Measurements from ENCODE around the gene RAN. TPM values are rescaled to one million over a fixed set of nuclear protein-coding genes. Genes with fewer than 3 reads are reported as not detected.

RAN gene
- total RNA-seq, 1 experiment from 2014 or later = 1,193 TPM

GRCh38 chr12:130831246-130831645 lies 40.6 kb upstream of the RAN start:
- in situ Hi-C loops (cut with HindIII; ENCODE audit: low pct_unique_long_range_greater_than_20kb, low sequenced_read_pairs) = no loop called here
- H3K9me3 ChIP-seq (ENCODE audit: control insufficient read depth, insufficient read depth, low read depth, low read length) = no peaks in the 10 kb centered on the region
- ATAC-seq (no peak), DNase-seq (ENCODE audit: low read depth, low spot score) (no peak)
- H3K27me3 ChIP-seq (ENCODE audit: control insufficient read depth, insufficient read depth, low read length) = no peaks in the 10 kb centered on the region
- H3K4me3 ChIP-seq (ENCODE audit: low read depth in 2 of 2, low read length in 2 of 2) = no peak overlapping the region
- CTCF ChIA-PET = no interaction called here
- intact Hi-C loops (cut with micrococcal nuclease; ENCODE audit: unreplicated experiment) = no loop called here
- POLR2A ChIA-PET = no interaction called here
- BruUV-seq (replicated peaks) = no TSS peak
- TF ChIP-seq SIN3A (IDR thresholded peaks at IDR 0.05; ENCODE audit: borderline replicate concordance, insufficient read depth, low read depth, low read length) = no peak
- H3K27ac ChIP-seq (ENCODE audit: low read length) = no peak overlapping the region
- no peaks in the 10 kb centered on the region for H3K4me1 ChIP-seq (ENCODE audit: control insufficient read depth, insufficient read depth, low read length)
- no peaks in the 10 kb centered on the region for H3K36me3 ChIP-seq (ENCODE audit: control insufficient read depth, insufficient read depth, low read length)

- Histone ChIP-seq H3K4me1 (ENCODE audit: control insufficient read depth, insufficient read depth, low read length) (no peaks in the 10 kb centered on the region), H3K4me3 (ENCODE audit: low read depth in 2 of 2, low read length in 2 of 2) (no peak overlapping the region), H3K27me3 (ENCODE audit: control insufficient read depth, insufficient read depth, low read length) (no peaks in the 10 kb centered on the region), H3K9me3 (ENCODE audit: control insufficient read depth, insufficient read depth, low read depth, low read length) (no peaks in the 10 kb centered on the region), H3K36me3 (ENCODE audit: control insufficient read depth, insufficient read depth, low read length) (no peaks in the 10 kb centered on the region), H3K27ac (ENCODE audit: low read length) (no peak overlapping the region)
- no TSS peak for BruUV-seq (replicated peaks)
- ChIA-PET POLR2A (interaction anchor here (0.6 kb wide), 1 partner anchor 523 kb away, joined by 8 read pairs; no protein-coding TSS in a partner anchor), CTCF (no interaction called here)
- in situ Hi-C loops (cut with HindIII; ENCODE audit: low pct_unique_long_range_greater_than_20kb, low sequenced_read_pairs) (no loop called here), intact Hi-C loops (cut with micrococcal nuclease; ENCODE audit: unreplicated experiment) (no loop called here)
- TF ChIP-seq POLR2AphosphoS5 (IDR thresholded peaks at IDR 0.05; ENCODE audit: low read depth, low read length) (no peak), REST (IDR thresholded peaks at IDR 0.05; ENCODE audit: insufficient read depth in 1 of 2, low read depth in 2 of 2, low read length in 1 of 2) (no peak), CTCF (IDR thresholded peaks at IDR 0.05) (no peak), SIN3A (IDR thresholded peaks at IDR 0.05; ENCODE audit: borderline replicate concordance, insufficient read depth, low read depth, low read length) (no peak), TCF7L2 (IDR thresholded peaks at IDR 0.05; ENCODE audit: low read depth, low read length) (no peak)
- no peak for ATAC-seq
- DNase-seq (ENCODE audit: low read depth, low spot score) = no peak
Observed at GRCh38 chr12:130831876-130832405, 39.9 kb upstream of the RAN start.

- Histone ChIP-seq H3K27ac (ENCODE audit: low read length) (no peak overlapping the region), H3K27me3 (ENCODE audit: control insufficient read depth, insufficient read depth, low read length) (no peaks in the 10 kb centered on the region), H3K36me3 (ENCODE audit: control insufficient read depth, insufficient read depth, low read length) (no peaks in the 10 kb centered on the region), H3K9me3 (ENCODE audit: control insufficient read depth, insufficient read depth, low read depth, low read length) (no peaks in the 10 kb centered on the region), H3K4me3 (ENCODE audit: low read depth in 2 of 2, low read length in 2 of 2) (no peak overlapping the region), H3K4me1 (ENCODE audit: control insufficient read depth, insufficient read depth, low read length) (peaks cover 1% of the 10 kb centered on the region)
- in situ Hi-C loops (cut with HindIII; ENCODE audit: low pct_unique_long_range_greater_than_20kb, low sequenced_read_pairs) (no loop called here), intact Hi-C loops (cut with micrococcal nuclease; ENCODE audit: unreplicated experiment) (no loop called here)
- ATAC-seq (no peak), DNase-seq (ENCODE audit: low read depth, low spot score) (no peak)
- BruUV-seq (replicated peaks) = no TSS peak
- POLR2A ChIA-PET = interaction anchor here (0.6 kb wide), 2 partner anchors 20 to 522 kb away, joined by 3 to 8 read pairs; no protein-coding TSS in a partner anchor
- CTCF ChIA-PET = no interaction called here
- TF ChIP-seq SIN3A (IDR thresholded peaks at IDR 0.05; ENCODE audit: borderline replicate concordance, insufficient read depth, low read depth, low read length) = no peak
- TF ChIP-seq POLR2AphosphoS5 (IDR thresholded peaks at IDR 0.05; ENCODE audit: low read depth, low read length) = no peak
- TF ChIP-seq TCF7L2 (IDR thresholded peaks at IDR 0.05; ENCODE audit: low read depth, low read length) = no peak
- TF ChIP-seq REST (IDR thresholded peaks at IDR 0.05; ENCODE audit: insufficient read depth in 1 of 2, low read depth in 2 of 2, low read length in 1 of 2) = no peak
- no peak for TF ChIP-seq CTCF (IDR thresholded peaks at IDR 0.05)
Observed at GRCh38 chr12:130832561-130833209, 39.2 kb upstream of the RAN start.
